Activated naive CD4-positive, alpha-beta T cell treated with anti-CD3 and anti-CD28 coated beads, Interleukin-2, amount 10 ng/mL, durations not matched to agents 7 days and 5 days (primary cell): ENCODE data around the gene COPG1.
"Not testable (repeated sequence)": the region's sequence is repeated elsewhere in the genome, so short reads cannot be mapped to it uniquely, and the experiment has no call there.

ENCODE experiments used
- CTCF ChIA-PET: fragments of 350-600 bp; sonication (Branson Sonifier 250); formaldehyde crosslinking; loops from one replicate; lab custom pipeline; 2021; ENCODE audit warnings: antibody characterized with exemption; lab: Charles Lee
- DNase-seq: peaks from one replicate; pipeline ENCODE4 v3.0.0-alpha.2; 2020
- H3K27ac Mint-ChIP-seq: one replicate; pipeline ENCODE4 v1.8.0; 2021; ENCODE audit warnings: mild to moderate bottlenecking, moderate library complexity, mixed read lengths
- H3K27me3 Mint-ChIP-seq: one replicate; pipeline ENCODE4 v1.8.0; 2021; ENCODE audit warnings: mild to moderate bottlenecking, mixed read lengths
- H3K36me3 Mint-ChIP-seq: one replicate; pipeline ENCODE4 v1.8.0; 2021; ENCODE audit warnings: mixed read lengths
- H3K4me1 Mint-ChIP-seq: one replicate; pipeline ENCODE4 v1.8.0; 2021; ENCODE audit warnings: mixed read lengths
- H3K4me3 Mint-ChIP-seq: one replicate; pipeline ENCODE4 v1.8.0; 2021; ENCODE audit warnings: mild to moderate bottlenecking, moderate library complexity, mixed read lengths
- H3K9me3 Mint-ChIP-seq: one replicate; pipeline ENCODE4 v1.8.0; 2021; ENCODE audit warnings: mixed read lengths

Gene COPG1

DNA sequence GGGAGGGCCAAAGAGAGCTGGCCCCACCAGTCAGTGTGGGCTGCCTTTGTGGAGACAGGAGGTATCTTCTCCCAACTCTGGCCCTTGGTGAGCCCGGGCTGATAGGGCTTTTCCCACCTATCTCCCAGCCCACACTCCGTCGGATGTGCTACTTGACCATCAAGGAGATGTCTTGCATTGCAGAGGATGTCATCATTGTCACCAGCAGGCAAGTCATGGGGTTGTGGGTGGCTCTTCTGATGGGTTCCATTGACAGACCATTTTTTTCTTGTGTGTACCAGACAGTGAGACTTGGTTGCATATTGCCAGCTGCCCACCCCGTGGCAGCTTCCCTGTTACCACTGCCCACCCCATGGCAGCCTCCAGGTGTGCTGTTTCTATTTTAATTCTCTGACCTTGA lies 3.3 kb downstream of the COPG1 start:
- H3K27me3 Mint-ChIP-seq = peaks cover 6% of the 10 kb centered on the region
- CTCF ChIA-PET = interaction anchor here (0.6 to 1.7 kb wide), 4 partner anchors 8 to 90 kb away, joined by 3 to 4 read pairs (median 3); no protein-coding TSS in a partner anchor
- H3K27ac Mint-ChIP-seq = no peak overlapping the region
- H3K4me3 Mint-ChIP-seq = no peak overlapping the region
- peaks cover 65% of the 10 kb centered on the region for H3K36me3 Mint-ChIP-seq
- no peaks in the 10 kb centered on the region for H3K9me3 Mint-ChIP-seq
- no peak for DNase-seq
- H3K4me1 Mint-ChIP-seq = peaks cover 43% of the 10 kb centered on the region

DNA sequence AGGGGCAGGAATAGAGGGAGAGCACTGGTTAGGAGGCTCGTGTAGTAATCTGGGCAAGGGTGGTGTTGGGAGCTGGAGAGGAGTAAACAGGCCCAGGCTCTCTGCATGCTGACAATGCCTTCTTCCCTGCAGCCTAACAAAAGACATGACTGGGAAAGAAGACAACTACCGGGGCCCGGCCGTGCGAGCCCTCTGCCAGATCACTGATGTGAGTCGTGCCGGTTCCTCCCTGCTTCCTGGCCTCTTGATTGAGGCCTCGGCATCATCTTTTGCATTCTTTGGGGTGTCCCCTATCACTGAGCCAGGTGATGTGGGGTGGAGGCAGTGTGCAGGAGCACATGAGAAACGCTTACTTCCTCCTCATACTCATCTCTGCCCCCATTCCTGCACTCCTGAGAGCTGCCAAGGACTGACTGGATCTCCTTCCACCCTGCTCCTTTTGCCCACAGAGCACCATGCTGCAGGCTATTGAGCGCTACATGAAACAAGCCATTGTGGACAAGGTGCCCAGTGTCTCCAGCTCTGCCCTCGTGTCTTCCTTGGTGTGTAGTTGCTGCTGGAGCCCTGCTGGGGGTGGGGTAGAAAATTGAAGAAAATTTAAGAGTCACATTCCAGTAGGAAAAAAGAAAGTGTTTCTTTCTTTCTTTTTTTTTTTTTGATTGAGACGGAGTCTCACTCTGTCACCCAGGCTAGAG lies 5.3 kb downstream of the COPG1 start:
- no peak for DNase-seq
- peaks cover 72% of the 10 kb centered on the region for H3K36me3 Mint-ChIP-seq
- no peaks in the 10 kb centered on the region for H3K9me3 Mint-ChIP-seq
- CTCF ChIA-PET = interaction anchor here (0.6 to 1.0 kb wide), 3 partner anchors 9 to 382 kb away, joined by 3 to 5 read pairs (median 3); no protein-coding TSS in a partner anchor
- H3K27me3 Mint-ChIP-seq = no peaks in the 10 kb centered on the region
- peaks cover 25% of the 10 kb centered on the region for H3K4me1 Mint-ChIP-seq
- no peak overlapping the region for H3K4me3 Mint-ChIP-seq
- H3K27ac Mint-ChIP-seq = no peak overlapping the region

DNA sequence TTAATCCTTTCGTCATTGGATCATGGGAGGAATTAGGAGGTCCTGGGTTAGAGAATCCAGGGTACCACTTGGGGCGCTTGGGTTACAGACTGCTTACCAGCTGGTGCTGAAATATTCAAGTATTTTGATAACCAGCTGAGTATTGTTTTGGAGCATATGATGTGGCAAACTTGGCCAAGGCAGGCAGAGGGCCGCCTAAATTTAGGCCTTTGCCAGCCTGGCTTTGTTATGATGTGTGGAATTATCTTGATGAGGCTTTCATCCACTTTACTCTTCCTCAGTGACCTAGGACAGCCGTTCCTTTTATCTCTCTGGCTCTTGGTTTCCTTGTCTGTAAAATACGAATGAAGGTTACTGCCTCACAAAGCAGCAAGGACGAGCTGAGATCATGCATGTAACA lies 6.9 kb downstream of the COPG1 start:
- Mint-ChIP-seq H3K4me1 (peaks cover 16% of the 10 kb centered on the region), H3K27ac (no peak overlapping the region), H3K9me3 (no peaks in the 10 kb centered on the region), H3K36me3 (peaks cover 78% of the 10 kb centered on the region), H3K4me3 (no peak overlapping the region), H3K27me3 (no peaks in the 10 kb centered on the region)
- DNase-seq = no peak
- CTCF ChIA-PET = interaction anchor here (1.1 kb wide), 1 partner anchor 10 kb away, joined by 4 read pairs; no protein-coding TSS in a partner anchor

DNA sequence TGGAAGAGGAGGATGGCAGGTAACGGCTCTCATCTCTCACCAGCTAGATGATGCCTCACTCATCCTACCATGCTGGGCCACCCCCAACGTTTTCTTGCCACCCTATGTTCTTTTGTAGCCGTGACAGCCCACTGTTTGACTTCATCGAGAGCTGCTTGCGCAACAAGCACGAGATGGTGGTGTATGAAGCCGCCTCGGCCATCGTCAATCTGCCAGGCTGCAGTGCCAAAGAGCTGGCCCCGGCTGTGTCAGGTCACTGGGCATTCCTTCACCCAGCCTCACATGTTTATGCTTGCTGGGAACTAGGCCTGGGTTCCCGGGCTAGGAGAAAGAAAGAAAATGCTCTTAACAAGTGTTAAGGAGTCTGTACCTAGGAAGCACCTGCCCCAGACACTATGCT lies 8.2 kb downstream of the COPG1 start:
- no peaks in the 10 kb centered on the region for H3K27me3 Mint-ChIP-seq
- CTCF ChIA-PET = no interaction called here
- peaks cover 7% of the 10 kb centered on the region for H3K4me1 Mint-ChIP-seq
- peaks cover 80% of the 10 kb centered on the region for H3K36me3 Mint-ChIP-seq
- no peak overlapping the region for H3K4me3 Mint-ChIP-seq
- H3K9me3 Mint-ChIP-seq = no peaks in the 10 kb centered on the region
- no peak for DNase-seq
- no peak overlapping the region for H3K27ac Mint-ChIP-seq

DNA sequence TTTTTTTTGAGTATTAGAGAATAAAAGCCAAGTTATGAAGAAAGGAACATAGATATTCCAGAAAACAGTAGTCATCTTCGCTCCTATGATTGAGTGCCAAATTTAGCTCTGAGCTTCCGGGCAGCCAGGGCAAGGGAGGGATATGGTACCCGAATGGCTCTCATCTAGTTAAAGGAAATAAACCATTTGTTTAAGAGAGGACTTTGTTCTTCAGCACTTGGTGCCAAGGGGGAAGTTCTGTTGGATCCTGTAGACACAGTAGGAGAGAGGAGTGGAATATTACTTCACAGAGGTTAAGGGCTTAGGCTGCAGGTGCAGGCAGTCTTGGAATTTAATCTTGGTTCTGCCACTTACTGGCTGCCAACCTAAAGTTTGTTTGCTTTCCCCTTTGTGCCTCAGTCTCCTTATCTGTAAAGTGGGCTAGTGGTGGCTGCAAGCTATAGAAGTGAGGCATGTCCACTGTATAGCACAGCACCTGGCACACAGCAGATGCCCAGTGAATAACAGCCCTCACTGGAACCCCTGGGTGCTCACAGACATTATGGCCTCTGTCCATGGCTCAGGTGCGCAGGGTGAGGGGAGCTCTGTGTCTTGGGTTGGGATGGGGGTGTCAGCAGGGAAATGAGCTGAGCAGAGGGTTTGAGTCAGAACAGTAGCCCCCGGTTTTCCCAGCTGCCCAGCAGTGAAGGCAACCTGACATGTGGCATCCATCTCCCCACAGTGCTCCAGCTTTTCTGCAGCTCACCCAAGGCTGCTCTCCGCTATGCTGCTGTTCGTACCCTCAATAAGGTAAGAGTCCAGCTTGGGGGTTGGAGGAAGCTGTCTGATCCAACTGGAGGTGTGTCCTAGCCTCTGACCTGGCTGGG lies 10.4 kb downstream of the COPG1 start:
- Mint-ChIP-seq H3K4me3 (no peak overlapping the region), H3K27ac (no peak overlapping the region), H3K4me1 (no peaks in the 10 kb centered on the region), H3K27me3 (no peaks in the 10 kb centered on the region), H3K9me3 (no peaks in the 10 kb centered on the region), H3K36me3 (peaks cover 76% of the 10 kb centered on the region)
- DNase-seq = no peak
- CTCF ChIA-PET = interaction anchor here (1.0 to 1.7 kb wide), 4 partner anchors 8 to 289 kb away, joined by 3 to 8 read pairs (median 4); no protein-coding TSS in a partner anchor

DNA sequence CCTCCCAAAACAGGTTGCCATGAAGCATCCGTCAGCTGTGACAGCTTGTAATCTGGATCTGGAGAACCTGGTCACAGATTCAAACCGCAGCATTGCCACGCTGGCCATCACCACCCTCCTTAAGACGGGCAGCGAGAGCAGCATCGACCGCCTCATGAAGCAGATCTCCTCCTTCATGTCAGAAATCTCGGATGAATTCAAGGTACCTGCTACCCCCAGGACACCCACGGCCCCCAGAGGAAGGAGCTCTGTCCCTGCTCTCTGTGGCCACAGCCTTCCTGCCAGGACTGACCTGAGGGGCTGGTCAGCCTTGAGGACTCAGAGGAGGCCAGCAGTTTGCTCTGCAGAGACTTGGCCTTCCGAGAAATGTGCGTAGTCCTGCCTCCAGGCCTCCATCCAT lies 11.2 kb downstream of the COPG1 start:
- CTCF ChIA-PET = interaction anchor here (0.9 to 1.7 kb wide), 5 partner anchors 9 to 290 kb away, joined by 3 to 8 read pairs (median 3); no protein-coding TSS in a partner anchor
- Mint-ChIP-seq H3K4me1 (no peaks in the 10 kb centered on the region), H3K27ac (no peak overlapping the region), H3K36me3 (peaks cover 74% of the 10 kb centered on the region), H3K9me3 (no peaks in the 10 kb centered on the region), H3K4me3 (no peak overlapping the region), H3K27me3 (no peaks in the 10 kb centered on the region)
- no peak for DNase-seq

DNA sequence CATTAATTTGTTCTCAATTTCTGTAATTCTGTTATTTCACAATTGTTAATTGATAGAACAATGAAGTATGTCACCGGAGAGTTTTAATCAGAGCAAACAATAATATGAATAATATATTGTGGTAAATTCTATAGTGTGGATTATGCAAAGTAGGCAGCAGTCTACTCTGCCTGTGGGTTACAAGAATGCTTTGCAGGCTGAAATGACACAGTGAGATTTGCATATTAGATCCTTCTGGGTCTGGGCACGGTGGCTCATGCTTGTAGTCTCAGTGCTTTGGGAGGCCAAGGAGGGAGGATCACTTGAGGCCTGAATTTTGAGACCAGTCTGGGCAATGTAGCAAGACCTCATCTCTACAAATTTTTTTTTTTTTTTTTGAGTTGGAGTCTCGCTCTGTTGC lies 12.5 kb downstream of the COPG1 start:
- Mint-ChIP-seq H3K27me3 (no peaks in the 10 kb centered on the region), H3K36me3 (peaks cover 69% of the 10 kb centered on the region), H3K9me3 (no peaks in the 10 kb centered on the region), H3K4me1 (no peaks in the 10 kb centered on the region), H3K4me3 (no peak overlapping the region), H3K27ac (no peak overlapping the region)
- no peak for DNase-seq
- CTCF ChIA-PET = interaction anchor here (1.6 kb wide), 1 partner anchor 17 kb away, joined by 3 read pairs; no protein-coding TSS in a partner anchor

DNA sequence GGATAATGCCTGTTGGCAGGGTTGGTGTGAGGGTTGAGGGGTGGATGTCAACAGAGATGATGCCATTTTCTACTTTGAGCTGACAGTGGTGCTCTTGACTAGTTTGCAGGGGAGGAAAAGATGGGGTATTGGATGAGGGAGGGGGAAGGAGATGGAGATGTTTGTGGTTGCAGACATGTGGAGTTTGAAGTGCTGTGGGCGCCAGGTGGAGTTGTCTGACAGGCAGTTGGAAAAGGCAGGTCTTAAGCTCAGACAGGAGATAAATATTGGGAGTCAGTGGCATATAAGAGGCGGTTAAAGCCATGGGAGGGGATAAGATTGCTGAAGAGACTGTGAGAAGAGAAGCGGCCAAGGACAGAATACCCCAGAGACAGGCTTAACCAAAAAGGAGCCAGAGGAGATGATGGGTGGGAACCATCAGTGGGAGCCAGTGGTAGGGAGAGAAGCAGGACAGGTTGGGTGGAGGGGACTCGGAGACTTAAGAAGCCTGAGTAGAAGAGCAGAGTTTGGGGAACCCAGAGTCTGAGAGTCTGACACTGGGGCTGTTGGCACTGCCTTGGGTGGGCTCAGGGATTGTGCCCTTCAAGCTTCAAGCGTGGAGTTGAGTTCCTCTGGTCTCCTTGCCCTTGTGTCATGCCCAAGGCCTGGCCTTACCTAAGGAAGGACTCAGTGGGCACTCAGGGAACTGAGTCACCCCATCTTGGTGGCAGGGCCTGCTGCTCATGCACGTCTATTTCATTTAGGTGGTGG lies 13.9 kb downstream of the COPG1 start:
- peaks cover 72% of the 10 kb centered on the region for H3K36me3 Mint-ChIP-seq
- H3K4me1 Mint-ChIP-seq = no peaks in the 10 kb centered on the region
- no peak overlapping the region for H3K4me3 Mint-ChIP-seq
- CTCF ChIA-PET = interaction anchor here (0.8 to 1.2 kb wide), 2 partner anchors 11 to 53 kb away, joined by 3 to 4 read pairs; a partner anchor contains a TSS
- no peaks in the 10 kb centered on the region for H3K9me3 Mint-ChIP-seq
- no peak for DNase-seq
- no peak overlapping the region for H3K27ac Mint-ChIP-seq
- H3K27me3 Mint-ChIP-seq = no peaks in the 10 kb centered on the region

DNA sequence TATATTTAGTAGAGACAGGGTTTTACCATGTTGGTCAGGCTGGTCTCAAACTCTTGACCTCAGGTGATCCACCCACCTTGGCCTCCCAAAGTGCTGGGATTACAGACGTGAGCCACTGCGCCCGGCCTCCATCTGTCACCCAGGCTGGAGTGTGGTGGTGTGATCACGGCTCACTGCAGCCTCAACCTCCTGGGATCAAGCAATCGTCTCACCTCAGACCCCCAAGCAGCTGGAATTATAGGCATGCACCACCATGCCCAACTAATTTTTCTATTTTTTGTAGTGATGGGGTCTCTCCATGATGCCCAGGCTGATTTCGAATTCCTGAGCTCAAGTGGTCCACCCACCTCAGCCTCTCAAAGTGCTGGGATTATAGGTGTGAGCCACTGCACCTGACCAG lies 15.6 kb downstream of the COPG1 start:
- H3K4me3 Mint-ChIP-seq, H3K4me1 Mint-ChIP-seq, H3K27ac Mint-ChIP-seq, DNase-seq, CTCF ChIA-PET, H3K27me3 Mint-ChIP-seq, H3K9me3 Mint-ChIP-seq: not testable (repeated sequence)
- H3K36me3 Mint-ChIP-seq = peaks cover 72% of the 10 kb centered on the region

DNA sequence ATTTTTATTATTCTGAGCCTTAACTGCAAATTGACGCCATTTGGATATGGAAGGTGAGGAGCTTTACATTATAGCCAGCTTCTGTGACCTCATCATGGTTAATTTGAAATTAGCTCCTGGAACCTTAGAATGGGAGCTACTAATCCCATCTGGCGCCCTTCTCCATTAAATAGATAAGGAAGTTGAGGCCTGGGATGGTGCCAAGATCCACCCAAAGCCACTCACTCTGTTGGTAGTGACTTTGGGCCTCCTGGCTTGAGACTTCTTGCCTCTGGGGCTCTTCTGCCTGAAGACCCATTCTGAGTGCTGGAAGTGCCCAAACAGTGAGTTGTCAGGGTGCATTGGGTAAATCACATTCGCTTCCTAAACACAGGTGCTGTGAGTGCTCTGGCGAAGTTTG lies 17.2 kb downstream of the COPG1 start:
- DNase-seq = no peak
- Mint-ChIP-seq H3K27ac (no peak overlapping the region), H3K4me3 (no peak overlapping the region), H3K27me3 (no peaks in the 10 kb centered on the region), H3K36me3 (peaks cover 64% of the 10 kb centered on the region), H3K4me1 (no peaks in the 10 kb centered on the region), H3K9me3 (no peaks in the 10 kb centered on the region)
- CTCF ChIA-PET = interaction anchor here (1.6 to 1.7 kb wide), 2 partner anchors 12 to 49 kb away, joined by 3 to 4 read pairs; partner anchors contain the start of gene HMCES

DNA sequence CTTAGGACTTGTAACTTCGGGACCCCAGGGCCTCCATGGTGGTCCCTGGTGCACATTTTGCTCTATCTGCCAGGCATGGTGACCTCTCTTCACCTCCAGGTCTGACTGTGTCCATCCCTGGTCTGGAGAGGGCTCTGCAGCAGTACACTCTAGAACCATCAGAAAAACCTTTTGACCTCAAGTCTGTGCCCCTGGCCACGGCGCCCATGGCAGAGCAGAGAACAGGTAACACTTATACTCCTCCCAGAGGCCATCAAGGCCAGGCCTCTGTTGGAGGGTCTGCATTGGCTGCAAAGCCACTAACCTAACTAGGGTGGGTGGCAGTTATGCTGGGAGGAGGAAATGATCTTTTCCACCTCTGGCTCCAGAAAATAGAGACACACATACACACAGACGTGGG lies 19.0 kb downstream of the COPG1 start:
- Mint-ChIP-seq H3K36me3 (peaks cover 59% of the 10 kb centered on the region), H3K4me1 (no peaks in the 10 kb centered on the region), H3K4me3 (no peak overlapping the region), H3K9me3 (no peaks in the 10 kb centered on the region), H3K27ac (no peak overlapping the region), H3K27me3 (no peaks in the 10 kb centered on the region)
- CTCF ChIA-PET = no interaction called here
- no peak for DNase-seq

DNA sequence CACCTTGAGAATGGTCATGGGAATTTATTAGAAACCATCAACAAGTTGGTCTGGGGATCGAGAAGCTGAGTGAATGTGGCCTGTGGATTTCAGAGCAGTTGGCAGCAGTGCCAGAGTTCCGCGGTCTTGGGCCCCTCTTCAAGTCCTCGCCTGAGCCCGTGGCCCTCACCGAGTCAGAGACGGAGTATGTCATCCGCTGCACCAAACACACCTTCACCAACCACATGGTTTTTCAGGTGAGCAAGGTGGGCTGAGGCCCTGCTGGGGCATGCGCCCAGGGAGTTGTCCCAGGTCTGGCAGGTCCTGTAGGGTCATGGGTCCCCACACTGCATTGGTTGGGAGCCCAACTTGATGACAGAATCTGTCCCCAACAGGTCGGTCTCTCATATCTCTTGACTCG lies 22.3 kb downstream of the COPG1 start:
- Mint-ChIP-seq H3K9me3 (no peaks in the 10 kb centered on the region), H3K4me3 (no peak overlapping the region), H3K36me3 (peaks cover 70% of the 10 kb centered on the region), H3K27ac (peak overlapping the region; percentile 29), H3K27me3 (no peaks in the 10 kb centered on the region), H3K4me1 (peaks cover 5% of the 10 kb centered on the region)
- no peak for DNase-seq
- CTCF ChIA-PET = interaction anchor here (1.7 kb wide), 1 partner anchor 45 kb away, joined by 4 read pairs; a partner anchor contains a TSS

DNA sequence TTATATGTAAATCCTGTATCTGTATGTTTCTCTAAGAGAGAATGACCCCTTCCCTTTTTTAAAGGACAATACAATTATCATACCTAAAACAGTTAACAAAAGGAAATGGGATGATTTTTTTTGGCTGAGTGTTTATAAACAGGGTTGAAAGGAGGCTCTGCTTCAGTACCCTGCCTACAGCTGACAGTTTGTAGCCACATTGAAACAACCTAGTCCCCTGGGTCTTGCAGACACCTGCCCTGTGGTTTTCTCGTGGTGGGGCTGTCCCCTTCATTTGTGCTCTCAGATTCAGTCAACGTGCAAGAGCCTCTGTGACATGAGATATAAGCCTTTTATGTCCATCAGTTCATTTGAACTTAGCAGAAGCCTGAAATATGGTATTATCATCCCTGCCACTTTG lies 27.0 kb downstream of the COPG1 start:
- Mint-ChIP-seq H3K9me3 (no peaks in the 10 kb centered on the region), H3K36me3 (peaks cover 63% of the 10 kb centered on the region)
- DNase-seq = no peak

More for the DNA sequence above, 27.0 kb downstream of the COPG1 start:
- H3K27ac Mint-ChIP-seq = peak overlapping the region; percentile 16
- H3K4me1 Mint-ChIP-seq = peaks cover 38% of the 10 kb centered on the region
- H3K4me3 Mint-ChIP-seq = no peak overlapping the region
- H3K27me3 Mint-ChIP-seq = no peaks in the 10 kb centered on the region
- CTCF ChIA-PET = no interaction called here
